ENCODE data around the gene YDJC.
"Not testable (repeated sequence)": the region's sequence is repeated elsewhere in the genome, so short reads cannot be mapped to it uniquely, and the experiment has no call there.

- TF ChIP-seq CTCF (conservative IDR thresholded peaks at IDR 0.05; ENCODE audit: low read length); EZH2phosphoT487 (IDR thresholded peaks at IDR 0.05; ENCODE audit: borderline replicate concordance, low read depth, low read length): not testable (repeated sequence)
Observed at GRCh38 chr22:21581009-21581713, 48.7 kb downstream of the YDJC start.
